Measurements from ENCODE around the gene QRICH2.

QRICH2 gene

DNA sequence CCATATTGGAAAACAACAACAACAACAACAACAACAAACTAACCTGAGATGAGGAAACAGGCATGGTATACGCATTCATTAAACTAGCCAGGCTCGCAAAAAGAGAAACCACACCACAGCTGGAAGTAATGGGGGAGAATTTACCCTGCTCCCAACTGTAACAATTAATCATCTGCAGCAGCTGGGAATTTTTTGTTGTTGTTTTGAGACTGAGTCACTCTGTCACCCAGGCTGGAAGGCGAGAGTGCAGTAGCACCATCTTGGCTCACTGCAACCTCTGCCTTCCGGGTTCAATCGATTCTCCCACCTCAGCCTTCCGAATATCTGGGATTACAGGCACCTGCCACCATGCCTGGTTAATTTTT, 29.3 kb upstream of the QRICH2 start:
- TF ChIP-seq EZH2 (IDR thresholded peaks at IDR 0.05; ENCODE audit: borderline replicate concordance, low read depth, low read length, severe bottlenecking): no peak
- TF ChIP-seq, protein P1, sequence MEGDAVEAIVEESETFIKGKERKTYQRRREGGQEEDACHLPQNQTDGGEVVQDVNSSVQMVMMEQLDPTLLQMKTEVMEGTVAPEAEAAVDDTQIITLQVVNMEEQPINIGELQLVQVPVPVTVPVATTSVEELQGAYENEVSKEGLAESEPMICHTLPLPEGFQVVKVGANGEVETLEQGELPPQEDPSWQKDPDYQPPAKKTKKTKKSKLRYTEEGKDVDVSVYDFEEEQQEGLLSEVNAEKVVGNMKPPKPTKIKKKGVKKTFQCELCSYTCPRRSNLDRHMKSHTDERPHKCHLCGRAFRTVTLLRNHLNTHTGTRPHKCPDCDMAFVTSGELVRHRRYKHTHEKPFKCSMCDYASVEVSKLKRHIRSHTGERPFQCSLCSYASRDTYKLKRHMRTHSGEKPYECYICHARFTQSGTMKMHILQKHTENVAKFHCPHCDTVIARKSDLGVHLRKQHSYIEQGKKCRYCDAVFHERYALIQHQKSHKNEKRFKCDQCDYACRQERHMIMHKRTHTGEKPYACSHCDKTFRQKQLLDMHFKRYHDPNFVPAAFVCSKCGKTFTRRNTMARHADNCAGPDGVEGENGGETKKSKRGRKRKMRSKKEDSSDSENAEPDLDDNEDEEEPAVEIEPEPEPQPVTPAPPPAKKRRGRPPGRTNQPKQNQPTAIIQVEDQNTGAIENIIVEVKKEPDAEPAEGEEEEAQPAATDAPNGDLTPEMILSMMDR (IDR thresholded peaks at IDR 0.05; ENCODE audit: borderline replicate concordance, extremely low read depth, low read length, poor library complexity, severe bottlenecking): no peak
- H3K4me3 ChIP-seq (ENCODE audit: low read depth in 1 of 2, low read length in 2 of 2): no peak overlapping the region
- H3K4me1 ChIP-seq (ENCODE audit: insufficient read depth, low read length): no peaks in the 10 kb centered on the region
- H3K9ac ChIP-seq (ENCODE audit: low read depth, low read length): no peak overlapping the region
- H3K27ac ChIP-seq (ENCODE audit: low read length): no peak overlapping the region
- no peak for DNase-seq
- no peak for ATAC-seq (ENCODE audit: insufficient read depth, low read depth)
- no peaks in the 10 kb centered on the region for H3K9me3 ChIP-seq (ENCODE audit: insufficient read depth, low read length, severe bottlenecking)
- peaks cover 28% of the 10 kb centered on the region for H3K36me3 ChIP-seq (ENCODE audit: insufficient read depth, low read length)
- H3K79me2 ChIP-seq (ENCODE audit: insufficient read depth, low read length): peaks cover 21% of the 10 kb centered on the region
- no peaks in the 10 kb centered on the region for H3K27me3 ChIP-seq (ENCODE audit: insufficient read depth, low read length, poor library complexity)
- H3K4me2 ChIP-seq (ENCODE audit: insufficient read depth, low read length): no peak overlapping the region
- H4K20me1 ChIP-seq (ENCODE audit: insufficient read depth, low read length): peaks cover 5% of the 10 kb centered on the region; the same call in 1 of the 2 replicates
- H2AFZ ChIP-seq (ENCODE audit: low read depth, low read length): no peak overlapping the region

DNA sequence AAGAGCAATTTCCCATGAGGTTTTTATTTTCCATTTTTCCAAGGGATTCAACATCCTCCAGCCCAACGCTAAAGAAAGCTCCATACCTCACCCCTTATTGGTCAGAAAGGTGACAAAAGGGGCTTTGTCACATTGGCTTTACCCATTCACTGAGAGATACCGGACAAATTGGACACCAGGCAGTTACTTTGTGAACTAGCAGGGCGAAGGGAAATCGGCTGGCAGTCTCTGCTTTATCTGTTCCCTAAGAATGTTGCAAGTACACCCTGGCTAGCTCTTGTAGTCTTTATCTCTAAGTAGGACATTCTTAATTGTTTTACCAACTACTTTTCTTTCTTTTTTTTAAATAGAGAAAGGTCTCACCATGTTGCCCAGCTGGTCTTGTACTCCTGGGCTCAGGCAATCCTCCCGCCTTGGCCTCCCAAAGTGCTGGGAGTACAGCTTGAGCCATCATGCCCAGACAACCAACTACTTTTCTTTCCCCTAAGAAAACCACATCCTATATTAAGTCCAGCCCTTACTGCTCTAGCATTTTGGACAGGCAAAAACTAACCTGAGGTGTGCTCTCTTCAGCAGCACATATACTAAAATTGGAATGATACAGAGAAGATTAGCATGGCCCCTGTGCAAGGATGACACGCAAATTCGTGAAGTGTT, 28.8 kb upstream of the QRICH2 start:
- no peaks in the 10 kb centered on the region for H3K9me3 ChIP-seq (ENCODE audit: insufficient read depth, low read length, severe bottlenecking)
- H3K27ac ChIP-seq (ENCODE audit: low read length): no peak overlapping the region

DNA sequence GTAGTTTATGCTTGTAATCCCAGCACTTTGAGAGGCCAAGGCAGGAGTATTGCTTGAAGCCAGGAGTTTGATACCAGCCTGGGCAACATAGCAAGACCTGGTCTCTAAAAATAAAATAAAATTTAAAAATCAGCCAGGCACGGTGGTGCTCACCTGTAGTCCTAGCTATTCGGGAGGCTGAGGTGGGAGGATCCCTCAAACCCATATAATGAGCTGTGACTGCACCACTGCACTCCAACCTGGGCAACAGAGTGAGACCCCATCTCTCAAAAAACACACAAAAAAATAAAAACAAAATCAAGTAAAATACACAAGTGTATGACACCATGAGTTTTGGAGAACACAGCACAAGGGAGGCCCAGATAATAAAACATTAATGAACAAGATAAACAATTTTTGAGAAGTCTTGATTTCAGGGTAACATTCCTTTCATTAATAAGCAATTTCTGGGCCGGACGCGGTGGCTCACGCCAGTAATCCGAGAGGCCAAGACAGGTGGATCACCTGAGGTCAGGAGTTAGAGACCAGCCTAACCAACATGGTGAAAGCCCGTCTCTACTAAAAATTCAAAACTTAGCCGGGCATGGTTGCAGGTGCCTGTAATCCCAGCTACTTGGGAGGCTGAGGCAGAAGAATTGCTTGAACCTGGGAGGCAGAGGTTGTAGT, 27.8 kb upstream of the QRICH2 start:
- Histone ChIP-seq H2AFZ (ENCODE audit: low read depth, low read length) (no peak overlapping the region), H3K9ac (ENCODE audit: low read depth, low read length) (no peak overlapping the region), H3K9me3 (ENCODE audit: insufficient read depth, low read length, severe bottlenecking) (no peaks in the 10 kb centered on the region), H3K27ac (ENCODE audit: low read length) (no peak overlapping the region), H3K4me1 (ENCODE audit: insufficient read depth, low read length) (no peaks in the 10 kb centered on the region), H3K79me2 (ENCODE audit: insufficient read depth, low read length) (peaks cover 21% of the 10 kb centered on the region), H3K4me2 (ENCODE audit: insufficient read depth, low read length) (no peak overlapping the region), H3K36me3 (ENCODE audit: insufficient read depth, low read length) (peaks cover 31% of the 10 kb centered on the region), H3K4me3 (ENCODE audit: low read depth in 1 of 2, low read length in 2 of 2) (no peak overlapping the region), H4K20me1 (ENCODE audit: insufficient read depth, low read length) (peaks cover 5% of the 10 kb centered on the region; the same call in 1 of the 2 replicates), H3K27me3 (ENCODE audit: insufficient read depth, low read length, poor library complexity) (no peaks in the 10 kb centered on the region)
- no peak for ATAC-seq (ENCODE audit: insufficient read depth, low read depth)
- no peak for DNase-seq
- no peak for TF ChIP-seq EZH2 (IDR thresholded peaks at IDR 0.05; ENCODE audit: borderline replicate concordance, low read depth, low read length, severe bottlenecking)
- TF ChIP-seq, protein P1 (IDR thresholded peaks at IDR 0.05; ENCODE audit: borderline replicate concordance, extremely low read depth, low read length, poor library complexity, severe bottlenecking): no peak

More for the DNA sequence above, 28.8 kb upstream of the QRICH2 start:
- no peak overlapping the region for H3K9ac ChIP-seq (ENCODE audit: low read depth, low read length)
- peaks cover 5% of the 10 kb centered on the region; the same call in 1 of the 2 replicates for H4K20me1 ChIP-seq (ENCODE audit: insufficient read depth, low read length)
- ATAC-seq (ENCODE audit: insufficient read depth, low read depth): no peak
- peaks cover 27% of the 10 kb centered on the region for H3K36me3 ChIP-seq (ENCODE audit: insufficient read depth, low read length)
- no peaks in the 10 kb centered on the region for H3K4me1 ChIP-seq (ENCODE audit: insufficient read depth, low read length)
- no peak overlapping the region for H3K4me2 ChIP-seq (ENCODE audit: insufficient read depth, low read length)
- H3K27me3 ChIP-seq (ENCODE audit: insufficient read depth, low read length, poor library complexity): no peaks in the 10 kb centered on the region
- TF ChIP-seq EZH2 (IDR thresholded peaks at IDR 0.05; ENCODE audit: borderline replicate concordance, low read depth, low read length, severe bottlenecking): no peak
- TF ChIP-seq, protein P1 (IDR thresholded peaks at IDR 0.05; ENCODE audit: borderline replicate concordance, extremely low read depth, low read length, poor library complexity, severe bottlenecking): no peak
- DNase-seq: no peak
- H2AFZ ChIP-seq (ENCODE audit: low read depth, low read length): no peak overlapping the region
- H3K4me3 ChIP-seq (ENCODE audit: low read depth in 1 of 2, low read length in 2 of 2): no peak overlapping the region
- peaks cover 21% of the 10 kb centered on the region for H3K79me2 ChIP-seq (ENCODE audit: insufficient read depth, low read length)
